NCI-H2081 (cell line): Measurements from ENCODE around the gene RNF151.
"Not testable (repeated sequence)": the region's sequence is repeated elsewhere in the genome, so short reads cannot be mapped to it uniquely, and the experiment has no call there.

Source experiments
- DNase-seq, 2 experiments: peaks; one replicate each; lab custom pipeline; 2025; lab: John Stamatoyannopoulos, UW

RNF151 gene, protein sequence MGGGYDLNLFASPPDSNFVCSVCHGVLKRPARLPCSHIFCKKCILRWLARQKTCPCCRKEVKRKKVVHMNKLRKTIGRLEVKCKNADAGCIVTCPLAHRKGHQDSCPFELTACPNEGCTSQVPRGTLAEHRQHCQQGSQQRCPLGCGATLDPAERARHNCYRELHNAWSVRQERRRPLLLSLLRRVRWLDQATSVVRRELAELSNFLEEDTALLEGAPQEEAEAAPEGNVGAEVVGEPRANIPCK

DNA sequence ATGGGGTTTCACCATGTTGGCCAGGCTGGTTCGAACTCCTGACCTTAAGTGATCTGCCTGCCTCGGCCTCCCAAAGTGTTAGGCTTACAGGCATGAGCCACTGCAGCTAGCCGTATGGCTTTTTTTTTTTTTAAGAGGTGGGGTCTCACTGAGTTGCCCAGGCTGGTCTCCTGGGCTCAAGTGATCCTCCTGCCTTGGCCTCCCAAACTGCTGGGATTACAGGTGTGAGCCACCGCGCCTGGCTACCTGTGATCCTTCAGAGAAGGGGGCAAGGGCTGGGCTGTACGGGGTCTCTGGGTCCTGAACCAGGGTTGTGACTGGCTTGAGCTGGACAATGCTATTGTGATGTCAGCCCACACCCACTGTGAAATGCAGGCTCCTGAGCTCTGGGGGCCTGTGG lies at the start of gene RNF151:
TSS of gene RNF151 (plus strand) at position 397 of the 400 bp plus-strand sequence. CDS start 26 bp downstream, outside the sequence.
- no peak for DNase-seq

DNA sequence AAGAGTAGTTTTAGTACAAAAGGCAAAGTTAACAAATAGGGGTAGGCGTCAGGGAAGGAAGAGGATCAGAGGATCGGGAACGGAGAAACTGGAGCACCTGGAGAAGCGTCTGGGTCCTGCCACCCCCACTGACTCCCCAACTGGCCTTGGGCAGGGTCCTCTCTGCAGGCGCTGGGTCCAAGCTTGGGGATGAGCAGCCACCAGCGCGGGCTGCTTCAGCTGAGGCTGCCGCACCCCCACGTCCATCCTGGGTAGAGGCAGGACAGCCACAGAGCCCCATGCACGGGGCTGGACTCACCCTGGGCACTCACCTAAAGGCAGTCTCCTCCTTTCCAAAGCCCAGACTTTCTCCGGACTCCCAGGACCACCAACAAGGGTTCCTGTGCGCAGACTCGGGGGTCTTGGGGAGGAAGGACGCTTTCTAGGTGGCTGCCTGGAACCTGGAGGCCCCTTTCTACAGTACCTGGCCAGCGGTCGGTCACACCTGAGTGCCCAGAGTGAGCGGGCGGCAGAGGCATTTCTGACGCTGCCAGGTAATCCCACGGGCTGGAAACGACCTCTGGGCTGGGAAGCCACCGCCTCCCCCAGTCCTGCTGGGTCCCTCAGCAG lies 49.5 kb upstream of the RNF151 start:
- no peak for DNase-seq

DNA sequence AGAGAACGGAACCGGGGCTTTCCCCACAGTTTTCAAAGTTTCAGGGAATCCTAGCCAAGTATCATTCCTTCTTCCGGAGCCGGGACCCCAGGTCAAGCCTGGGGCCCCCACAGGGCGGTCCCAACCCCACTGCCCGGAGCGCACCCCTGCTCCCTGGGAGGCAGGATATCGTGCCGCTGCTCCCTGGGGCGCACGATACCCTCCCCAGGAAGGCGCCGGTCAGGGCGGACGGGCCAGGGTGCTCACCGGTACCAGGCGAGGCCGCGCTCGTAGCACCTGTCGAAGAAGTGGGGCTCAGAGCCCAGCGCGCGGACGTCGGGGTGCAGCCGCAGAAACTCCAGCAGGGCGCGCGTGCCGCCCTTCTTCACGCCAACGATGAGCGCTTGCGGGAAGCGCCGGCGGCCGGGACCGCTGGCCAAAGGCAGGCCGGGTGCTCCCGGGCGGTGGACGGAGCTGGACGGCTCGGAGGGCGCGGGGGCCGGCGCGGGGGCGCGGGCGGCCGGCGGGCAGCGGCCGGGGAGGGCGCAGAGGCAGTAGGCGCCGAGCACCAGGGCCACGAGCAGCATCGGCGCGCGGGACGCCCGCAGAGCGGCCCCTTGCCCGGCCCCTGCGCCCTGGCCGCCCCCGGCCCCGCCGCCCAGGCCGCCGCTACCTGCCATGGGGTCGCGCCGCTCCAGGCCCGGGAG lies 48.8 kb upstream of the RNF151 start:
- DNase-seq = no peak

DNA sequence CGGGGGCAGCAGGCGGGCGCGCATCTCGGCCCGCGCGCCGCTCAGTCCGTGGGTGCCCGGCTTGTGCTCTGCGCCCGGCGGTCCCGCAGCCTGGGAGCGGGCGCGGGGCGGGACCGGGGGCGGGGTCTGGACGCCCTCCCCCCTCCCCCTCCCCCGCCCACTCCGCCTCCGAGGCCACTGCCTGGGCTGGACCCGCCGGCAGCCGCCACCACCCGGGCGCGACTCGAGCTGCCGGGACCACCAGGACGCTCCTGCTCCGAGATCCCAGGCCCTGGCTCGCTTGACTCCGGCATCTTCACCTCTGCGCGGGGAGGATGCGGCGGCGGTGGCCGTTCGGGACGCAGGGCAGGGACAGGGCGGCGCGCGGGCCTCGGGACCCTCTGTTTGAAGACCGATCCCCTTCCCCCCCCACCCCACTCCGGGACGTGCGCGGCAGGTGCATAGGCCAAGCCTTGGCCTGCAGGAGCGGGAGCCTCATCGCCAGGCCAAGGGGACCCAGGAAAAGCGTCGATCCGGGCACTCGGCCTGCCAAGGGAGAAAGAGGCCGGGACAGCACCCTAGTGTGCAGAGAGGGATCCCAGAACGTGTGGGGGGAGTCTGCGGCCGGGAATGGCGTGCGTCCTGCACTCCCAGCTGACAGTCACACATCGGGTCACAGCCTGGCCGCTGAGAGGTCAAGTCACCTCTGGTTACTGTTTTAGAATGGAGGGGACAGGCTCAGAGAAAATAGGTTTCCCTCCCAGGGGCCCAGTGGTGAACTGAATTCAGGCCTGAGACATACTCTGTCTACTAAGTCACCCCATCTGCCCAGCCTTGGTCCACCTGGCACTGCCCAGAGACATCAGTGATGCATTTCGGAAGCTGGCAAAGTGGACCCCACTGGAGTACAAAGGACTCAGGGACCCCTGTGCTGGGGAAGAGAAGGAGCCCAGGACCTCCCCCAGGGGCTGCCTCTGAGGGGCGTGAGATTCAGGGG lies 48.0 kb upstream of the RNF151 start, which contains the start of gene HS3ST6:
TSS of gene HS3ST6 (minus strand) at position 65 of the 976 bp plus-strand sequence. CDS start 92 bp downstream, outside the sequence.
- no peak for DNase-seq

DNA sequence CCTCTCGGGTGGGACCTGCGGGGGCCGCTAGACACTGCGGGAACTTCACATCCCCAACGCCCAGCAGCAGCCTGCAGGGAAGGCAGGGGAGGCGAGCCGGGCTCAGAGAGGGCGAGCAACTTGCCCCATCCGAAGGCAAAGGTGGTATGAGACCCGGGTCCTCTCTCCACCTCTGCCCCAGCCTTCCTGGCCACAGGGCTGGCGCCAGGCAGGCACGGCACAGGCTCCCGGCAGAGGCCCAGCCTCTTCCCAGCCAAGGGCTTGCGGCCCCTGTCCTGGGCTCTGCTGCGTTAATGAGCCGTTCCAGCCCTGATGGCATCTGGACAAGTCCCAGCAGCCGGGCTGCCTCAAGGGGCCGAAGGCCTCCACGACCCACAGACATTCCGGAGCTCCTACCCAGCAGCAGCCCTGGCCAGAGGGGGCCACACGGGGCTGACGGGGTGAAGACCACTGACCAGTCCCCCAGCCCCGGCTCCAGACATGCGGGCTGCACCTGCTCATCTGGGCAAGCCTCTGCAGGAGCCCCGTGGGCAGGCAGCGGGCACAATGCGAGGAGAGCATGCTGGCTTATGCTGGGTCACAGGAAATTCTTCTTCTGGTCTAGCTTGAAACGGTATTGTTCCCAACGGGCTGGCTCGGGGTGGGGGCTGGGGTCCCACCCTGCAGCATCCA lies 47.2 kb upstream of the RNF151 start:
- DNase-seq = no peak

DNA sequence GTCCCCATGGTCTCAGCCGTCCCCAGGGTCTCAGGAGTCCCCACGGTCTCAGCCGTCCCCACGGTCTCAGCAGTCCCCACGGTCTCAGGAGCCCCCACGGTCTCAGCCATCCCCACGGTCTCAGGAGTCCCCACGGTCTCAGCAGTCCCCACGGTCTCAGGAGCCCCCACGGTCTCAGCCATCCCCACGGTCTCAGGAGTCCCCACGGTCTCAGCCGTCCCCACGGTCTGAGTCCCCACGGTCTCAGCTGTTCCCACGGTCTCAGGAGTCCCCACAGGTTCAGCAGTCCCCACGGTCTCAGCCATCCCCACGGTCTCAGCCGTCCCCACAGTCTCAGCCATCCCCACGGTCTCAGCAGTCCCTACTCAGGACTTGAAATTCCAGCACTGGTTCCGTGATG lies 46.5 kb upstream of the RNF151 start:
- not testable (repeated sequence) for DNase-seq

DNA sequence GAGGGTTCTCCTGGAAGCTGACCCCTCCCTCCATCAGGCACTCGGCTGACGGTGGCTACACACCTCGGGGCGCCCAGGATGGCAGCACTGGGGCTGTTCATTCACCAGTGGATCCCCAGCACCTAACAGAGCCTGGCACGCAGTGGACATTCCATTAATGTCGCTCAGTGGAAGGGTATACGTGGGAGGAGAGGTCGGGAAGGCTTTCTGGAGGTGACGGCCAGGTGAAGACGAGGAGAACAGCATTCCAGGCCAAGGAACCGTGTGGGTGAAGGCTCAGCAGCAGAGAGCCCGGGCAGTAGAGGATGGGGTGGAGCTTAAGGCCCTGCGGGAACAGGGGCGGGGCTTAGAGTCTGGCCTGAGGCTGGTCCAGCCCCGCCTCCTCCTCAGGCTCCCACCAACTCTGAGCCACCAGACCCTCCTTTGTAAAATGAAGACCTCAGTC lies 45.9 kb upstream of the RNF151 start:
- DNase-seq = no peak

DNA sequence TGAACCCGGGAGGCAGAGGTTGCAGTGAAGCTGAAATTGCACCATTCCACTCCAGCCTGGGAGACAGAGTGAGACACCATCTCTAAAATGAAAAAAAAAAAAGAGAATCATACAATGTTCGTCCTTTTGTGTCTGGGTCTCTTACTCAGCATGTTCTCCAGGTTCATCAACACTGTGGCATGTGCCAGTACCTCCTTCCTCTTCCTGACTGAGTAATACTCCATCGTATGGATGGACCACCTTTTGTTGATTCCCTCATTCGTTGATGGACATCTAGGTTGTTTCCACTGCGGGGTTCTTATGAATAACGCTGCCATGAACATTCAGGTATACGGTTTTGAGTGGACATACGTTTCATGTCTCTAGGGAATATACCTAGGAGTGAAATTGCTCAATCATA lies 44.3 kb upstream of the RNF151 start:
- no peak for DNase-seq

DNA sequence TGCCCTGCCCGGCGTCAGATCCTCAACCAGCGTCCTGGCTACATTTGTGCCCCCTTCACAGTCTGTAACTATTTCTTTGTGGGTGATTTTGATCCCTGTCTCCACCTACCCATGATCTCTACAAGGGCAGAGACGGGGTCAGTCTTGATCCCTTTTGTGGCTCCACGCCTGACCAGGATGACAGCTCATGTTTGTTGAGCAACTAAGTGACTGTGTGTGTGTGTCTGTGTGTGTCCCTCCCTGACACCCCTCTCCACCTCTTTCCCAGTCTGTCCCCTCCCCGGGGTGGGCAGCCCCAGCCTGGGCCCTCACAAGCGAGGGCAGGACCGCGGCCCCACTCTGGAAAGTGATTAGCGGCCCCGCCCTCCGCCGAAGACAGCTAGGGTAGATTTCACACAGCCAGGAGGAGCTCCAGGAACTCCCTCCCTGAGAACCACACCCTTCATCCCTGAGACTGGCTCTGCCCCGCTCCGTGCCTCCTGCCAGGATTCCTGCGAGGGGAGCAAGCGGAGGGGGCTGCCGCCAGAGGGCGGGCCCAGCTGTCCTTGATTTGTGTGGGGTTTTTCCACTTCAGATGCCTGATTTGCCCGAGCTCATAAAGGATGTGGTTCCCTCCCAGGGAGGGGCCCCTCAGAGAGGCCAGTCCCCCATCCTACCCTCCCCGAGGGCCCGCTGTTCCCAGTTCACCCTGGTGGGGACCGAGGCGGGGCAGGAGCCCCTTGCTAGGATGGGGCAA lies 43.2 kb upstream of the RNF151 start:
- DNase-seq = no peak

DNA sequence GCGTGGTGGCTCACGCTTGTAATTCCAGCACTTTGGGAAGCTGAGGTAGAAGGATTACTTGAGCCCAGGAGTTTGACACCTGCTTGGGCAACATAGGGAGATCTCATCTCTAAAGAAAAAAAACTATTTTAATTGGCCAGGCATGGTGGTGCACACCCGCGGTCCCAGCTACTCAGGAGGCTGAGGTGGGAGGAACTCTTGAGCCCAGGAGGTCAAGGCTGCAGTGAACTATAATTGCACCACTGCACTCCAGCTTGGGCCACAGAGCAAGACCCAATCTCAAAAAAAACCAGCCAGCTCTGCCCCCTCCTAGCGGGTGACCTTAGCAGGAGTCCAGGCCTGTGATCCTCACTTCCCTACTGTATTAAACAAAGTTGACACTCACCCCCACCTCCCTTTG lies 42.6 kb upstream of the RNF151 start:
- DNase-seq = no peak

DNA sequence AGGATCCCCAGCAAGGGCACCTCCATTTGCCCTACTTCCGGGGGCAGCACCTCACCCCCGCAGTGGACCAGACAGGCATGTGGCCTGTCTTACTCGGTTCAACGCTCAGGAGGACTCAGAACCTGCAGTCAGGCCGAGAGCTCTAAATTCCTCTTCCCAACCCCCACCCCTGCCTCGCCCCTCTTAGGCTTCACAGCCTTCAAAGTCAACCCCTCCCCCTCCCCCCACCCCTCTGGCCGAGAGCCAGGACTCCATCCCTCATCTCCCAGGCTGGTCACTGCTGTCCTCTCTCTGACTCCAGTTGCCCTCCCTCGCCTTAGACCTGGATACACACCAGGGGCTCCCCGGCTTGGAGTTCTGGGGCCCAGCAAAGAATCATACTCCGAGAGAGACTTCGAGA lies 40.4 kb upstream of the RNF151 start:
- DNase-seq = no peak

DNA sequence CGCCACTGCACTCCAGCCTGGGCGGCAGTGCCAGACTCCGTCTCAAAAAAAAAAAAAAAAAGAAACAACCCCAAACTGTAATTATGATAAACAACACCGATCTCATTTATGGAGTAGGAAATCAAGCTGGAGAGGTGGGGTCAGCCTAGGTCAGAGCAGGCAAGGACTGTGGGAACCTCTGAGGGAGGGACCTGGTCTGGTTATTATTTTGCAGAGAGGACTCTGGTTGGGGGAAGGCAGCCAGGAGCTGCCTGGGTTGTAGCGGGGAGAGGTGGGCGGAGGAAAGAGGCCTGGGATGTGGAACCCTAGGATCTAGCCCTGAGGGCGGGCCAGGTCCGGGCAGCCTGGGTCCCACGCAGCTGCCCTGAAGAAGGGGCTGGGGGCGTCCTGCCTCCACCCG lies 37.6 kb upstream of the RNF151 start:
- DNase-seq = peak in 1 of 2 experiments; percentile 27

DNA sequence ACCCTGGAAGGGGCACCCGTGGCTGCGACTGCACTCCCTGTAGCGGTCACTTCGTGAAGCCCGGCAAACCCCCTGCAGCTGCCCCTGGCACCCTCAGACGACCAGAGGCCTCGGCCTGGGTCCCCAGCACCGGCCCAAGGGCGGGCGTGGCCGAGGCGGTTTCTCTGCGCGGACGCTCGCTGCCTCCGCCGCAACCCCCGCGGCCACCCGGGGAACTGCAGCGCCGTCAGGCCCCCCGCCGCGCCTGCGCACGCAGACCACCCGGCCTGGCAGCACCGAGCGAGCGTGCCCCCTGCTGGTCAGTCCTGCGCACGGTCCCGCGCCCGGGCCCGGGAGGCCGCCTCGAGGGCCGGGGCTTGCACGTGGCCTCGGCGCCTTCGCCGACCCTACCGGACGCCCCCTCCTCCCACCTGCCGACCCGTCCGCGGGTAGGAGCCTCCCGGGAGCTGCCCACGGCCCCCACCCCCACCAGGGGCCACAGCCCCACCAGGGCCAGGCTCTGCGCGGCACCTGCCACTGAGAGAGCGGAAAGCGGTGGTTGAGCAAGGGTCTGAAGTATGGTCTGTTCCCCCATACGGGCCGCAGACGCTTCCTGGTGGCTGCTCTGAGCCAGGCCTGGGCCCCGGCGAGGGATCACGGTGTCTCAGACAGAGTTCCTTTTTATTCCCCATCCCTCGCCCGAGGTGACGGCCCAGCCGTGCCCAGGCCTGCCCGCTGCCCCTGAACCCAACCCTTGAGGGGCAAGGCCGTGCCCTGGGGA lies 36.9 kb upstream of the RNF151 start:
- DNase-seq = peak; percentile 80 to 84

DNA sequence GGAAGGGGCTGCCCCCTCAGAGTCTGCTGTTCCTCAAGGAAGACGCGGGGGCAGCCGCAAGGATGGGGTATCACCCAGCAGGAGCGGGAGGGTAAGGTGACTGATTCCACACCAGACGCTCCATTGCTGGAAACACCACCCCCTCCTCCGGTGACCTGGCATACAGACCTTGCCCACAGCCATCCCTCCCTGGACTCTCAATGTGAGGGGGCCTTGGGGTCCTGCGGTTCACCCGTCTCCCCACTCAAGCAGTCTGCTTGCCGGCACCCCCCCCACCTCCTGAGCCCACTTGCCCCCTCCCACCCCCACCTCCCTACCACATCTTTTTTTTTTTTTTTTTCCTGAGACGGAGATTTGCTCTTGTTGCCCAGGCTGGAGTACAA lies 36.3 kb upstream of the RNF151 start:
- DNase-seq = no peak

DNA sequence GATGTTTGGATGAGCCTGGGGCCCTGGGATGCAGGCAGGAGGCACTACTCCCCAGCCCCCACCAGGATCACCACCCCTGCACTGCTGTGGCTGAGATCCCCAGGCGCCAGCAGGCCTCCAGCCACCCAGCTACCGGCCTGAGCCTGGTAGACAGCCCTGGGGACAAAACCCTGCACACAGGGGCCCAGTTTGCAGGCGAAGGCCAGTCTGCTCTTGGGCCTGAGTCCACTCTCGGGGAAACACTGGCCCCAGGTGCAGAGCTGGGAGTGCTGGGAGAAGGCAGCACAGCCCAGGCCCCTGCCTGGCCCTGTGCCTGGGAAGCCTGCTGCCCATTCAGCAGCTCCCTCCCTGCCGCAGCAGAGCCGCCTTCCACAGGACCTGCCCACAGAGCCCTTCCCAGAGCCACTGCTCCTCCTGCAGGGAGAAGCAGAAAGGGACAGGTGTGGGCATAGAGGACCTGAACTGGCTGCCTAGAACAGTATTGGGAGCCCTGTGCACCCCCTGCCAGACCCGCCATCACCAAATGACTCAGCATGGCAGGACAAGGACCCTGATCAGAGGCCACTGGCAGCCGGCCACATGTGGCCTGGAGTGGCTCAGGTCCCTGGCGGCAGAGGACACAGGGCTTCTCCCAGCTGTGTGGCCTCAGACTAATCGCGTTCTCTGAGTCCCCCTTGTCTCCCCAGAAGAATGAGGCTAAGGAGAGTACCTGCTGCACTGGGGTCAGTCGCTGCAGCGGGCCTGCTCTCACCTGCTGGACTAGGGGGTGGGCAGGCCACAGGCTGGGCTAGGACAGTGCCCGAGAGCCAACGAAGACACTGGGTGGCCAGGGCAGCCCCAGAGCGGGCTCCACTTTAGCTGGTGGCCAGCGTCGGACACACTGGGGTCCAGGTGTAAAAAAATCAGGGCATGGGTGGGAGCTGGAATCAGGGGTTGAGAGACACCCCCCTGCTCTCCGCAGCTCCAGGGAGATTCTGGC lies 34.3 kb upstream of the RNF151 start:
- no peak for DNase-seq

DNA sequence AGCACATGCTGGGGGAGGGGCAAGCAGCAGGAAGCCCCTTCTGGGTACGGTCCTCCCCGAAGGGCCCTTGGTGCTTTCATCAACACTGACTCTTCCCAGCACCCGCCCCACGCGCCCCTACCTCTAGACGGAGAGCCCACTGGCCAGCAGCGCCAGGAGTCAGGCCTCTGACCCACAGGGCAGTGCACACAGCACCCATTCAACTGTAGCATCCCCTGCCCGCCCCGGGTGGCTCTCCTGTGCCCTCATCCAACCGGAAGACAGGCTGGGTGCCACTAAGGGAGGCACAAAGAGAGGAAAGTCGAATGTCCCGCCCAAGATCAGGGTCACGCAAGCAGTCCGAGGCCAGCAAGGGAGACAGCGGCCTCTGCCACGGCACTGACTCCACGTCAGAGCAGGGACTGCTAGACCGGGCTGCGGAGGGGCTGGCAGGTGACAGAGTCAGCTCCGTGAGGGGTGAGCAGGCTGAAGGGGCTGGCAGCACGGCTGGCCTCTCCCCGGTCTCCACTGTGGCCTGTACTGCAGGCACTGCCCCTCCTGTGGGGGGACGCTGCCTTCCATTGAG lies 33.5 kb upstream of the RNF151 start:
- DNase-seq = no peak

DNA sequence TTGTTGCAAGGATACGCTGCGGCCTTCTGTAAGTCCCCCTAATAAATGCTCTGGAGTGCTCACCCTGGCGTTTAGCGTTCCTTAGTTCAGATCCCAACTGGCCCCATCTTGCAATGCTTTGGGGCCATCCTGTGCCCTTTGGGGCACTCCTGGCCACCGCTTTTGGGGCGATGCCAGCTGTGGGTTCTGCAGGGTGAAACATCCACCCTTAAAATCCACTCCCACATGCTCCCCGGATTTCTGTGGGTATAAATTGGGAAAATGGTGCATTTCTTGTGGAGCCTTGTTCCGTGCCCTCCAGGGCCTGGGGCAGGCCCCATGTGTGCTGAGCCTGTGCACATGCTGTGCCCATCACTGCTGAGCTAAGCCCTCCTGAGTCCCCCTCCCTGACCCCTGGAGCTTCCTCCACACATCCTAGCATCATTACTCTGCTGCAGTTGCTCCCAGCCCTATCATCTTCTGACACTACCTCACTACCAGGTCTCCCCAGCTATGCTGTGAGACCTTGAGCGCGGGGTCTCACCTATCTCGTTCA lies 29.6 kb upstream of the RNF151 start:
- DNase-seq = no peak

DNA sequence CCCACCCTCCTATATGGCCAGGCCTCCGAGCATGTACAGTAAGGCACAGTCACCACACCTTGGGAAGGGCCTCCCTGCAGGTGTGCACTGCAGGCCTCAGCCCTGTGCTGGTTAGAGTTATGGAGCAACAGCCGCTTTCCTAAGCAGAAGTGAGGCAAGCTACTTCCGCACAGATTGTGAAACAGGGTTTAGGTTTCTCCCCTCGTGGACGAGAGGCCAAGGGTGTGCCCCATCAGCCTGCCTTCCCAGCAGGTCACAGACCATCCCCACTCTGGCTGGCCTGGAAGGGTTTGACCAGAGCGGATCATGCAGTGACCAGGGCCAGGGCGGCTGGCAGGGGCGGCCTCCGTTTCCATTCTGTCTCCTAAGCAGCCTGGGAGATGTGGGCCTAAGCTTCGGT lies 28.3 kb upstream of the RNF151 start:
- no peak for DNase-seq
